AG04449 (cell line): ENCODE data around the gene CDC42BPB.

Experiments used
- CTCF ChIA-PET: fragments of 350-600 bp; formaldehyde crosslinking; extraction: SDS; loops from one replicate; lab custom pipeline; 2021; ENCODE audit warnings: antibody characterized with exemption; lab: Yijun Ruan, JAX
- POLR2A ChIA-PET: fragments of 400-600, 350-600 bp; formaldehyde crosslinking; extraction: SDS; loops from one replicate; lab custom pipeline; 2020; ENCODE audit warnings: antibody characterized with exemption, inconsistent platforms; lab: Yijun Ruan, JAX
- DNase-seq: peaks from one replicate; pipeline ENCODE4 v3.0.0-alpha.2; 2010; ENCODE audit warnings: low read depth, low spot score
- H3K4me3 ChIP-seq: 2 replicates; pipeline ENCODE4 v1.5.1; 2011; ENCODE audit warnings: low read depth, mild to moderate bottlenecking, control low read depth, low read length
- TF ChIP-seq, protein P1 (sequence below): IDR thresholded peaks from one replicate; pipeline ENCODE4 v1.5.1; 2011; ENCODE audit warnings: mild to moderate bottlenecking, moderate library complexity, low read length, control low read depth, inconsistent platforms; ENCODE audit not compliant: insufficient read depth; ENCODE audit errors: missing control alignments

CDC42BPB gene

DNA sequence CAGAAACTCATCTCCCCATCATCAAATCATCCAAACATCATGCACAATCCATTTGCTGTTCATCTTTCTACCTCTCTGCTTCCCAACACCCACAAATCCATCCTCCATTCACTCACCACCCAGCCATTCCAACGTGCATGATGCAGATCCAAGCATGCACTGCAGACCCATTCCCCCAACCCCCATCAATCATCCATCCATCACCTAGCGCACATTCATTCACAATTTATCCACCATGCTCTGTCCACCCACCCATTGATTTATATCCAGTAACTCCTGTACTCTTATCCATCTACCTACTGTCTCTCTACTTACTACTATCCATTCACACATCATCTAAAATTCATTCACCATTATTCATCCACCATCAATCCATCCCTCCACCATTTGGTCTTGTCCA lies 138.9 kb downstream of the CDC42BPB start:
- DNase-seq = no peak
- ChIA-PET POLR2A (no interaction called here), CTCF (interaction anchor here (1.0 to 5.5 kb wide), 5 partner anchors 23 to 229 kb away, joined by 3 to 62 read pairs (median 7); no protein-coding TSS in a partner anchor)
- TF ChIP-seq, protein P1, sequence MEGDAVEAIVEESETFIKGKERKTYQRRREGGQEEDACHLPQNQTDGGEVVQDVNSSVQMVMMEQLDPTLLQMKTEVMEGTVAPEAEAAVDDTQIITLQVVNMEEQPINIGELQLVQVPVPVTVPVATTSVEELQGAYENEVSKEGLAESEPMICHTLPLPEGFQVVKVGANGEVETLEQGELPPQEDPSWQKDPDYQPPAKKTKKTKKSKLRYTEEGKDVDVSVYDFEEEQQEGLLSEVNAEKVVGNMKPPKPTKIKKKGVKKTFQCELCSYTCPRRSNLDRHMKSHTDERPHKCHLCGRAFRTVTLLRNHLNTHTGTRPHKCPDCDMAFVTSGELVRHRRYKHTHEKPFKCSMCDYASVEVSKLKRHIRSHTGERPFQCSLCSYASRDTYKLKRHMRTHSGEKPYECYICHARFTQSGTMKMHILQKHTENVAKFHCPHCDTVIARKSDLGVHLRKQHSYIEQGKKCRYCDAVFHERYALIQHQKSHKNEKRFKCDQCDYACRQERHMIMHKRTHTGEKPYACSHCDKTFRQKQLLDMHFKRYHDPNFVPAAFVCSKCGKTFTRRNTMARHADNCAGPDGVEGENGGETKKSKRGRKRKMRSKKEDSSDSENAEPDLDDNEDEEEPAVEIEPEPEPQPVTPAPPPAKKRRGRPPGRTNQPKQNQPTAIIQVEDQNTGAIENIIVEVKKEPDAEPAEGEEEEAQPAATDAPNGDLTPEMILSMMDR = no peak
- no peak overlapping the region for H3K4me3 ChIP-seq

DNA sequence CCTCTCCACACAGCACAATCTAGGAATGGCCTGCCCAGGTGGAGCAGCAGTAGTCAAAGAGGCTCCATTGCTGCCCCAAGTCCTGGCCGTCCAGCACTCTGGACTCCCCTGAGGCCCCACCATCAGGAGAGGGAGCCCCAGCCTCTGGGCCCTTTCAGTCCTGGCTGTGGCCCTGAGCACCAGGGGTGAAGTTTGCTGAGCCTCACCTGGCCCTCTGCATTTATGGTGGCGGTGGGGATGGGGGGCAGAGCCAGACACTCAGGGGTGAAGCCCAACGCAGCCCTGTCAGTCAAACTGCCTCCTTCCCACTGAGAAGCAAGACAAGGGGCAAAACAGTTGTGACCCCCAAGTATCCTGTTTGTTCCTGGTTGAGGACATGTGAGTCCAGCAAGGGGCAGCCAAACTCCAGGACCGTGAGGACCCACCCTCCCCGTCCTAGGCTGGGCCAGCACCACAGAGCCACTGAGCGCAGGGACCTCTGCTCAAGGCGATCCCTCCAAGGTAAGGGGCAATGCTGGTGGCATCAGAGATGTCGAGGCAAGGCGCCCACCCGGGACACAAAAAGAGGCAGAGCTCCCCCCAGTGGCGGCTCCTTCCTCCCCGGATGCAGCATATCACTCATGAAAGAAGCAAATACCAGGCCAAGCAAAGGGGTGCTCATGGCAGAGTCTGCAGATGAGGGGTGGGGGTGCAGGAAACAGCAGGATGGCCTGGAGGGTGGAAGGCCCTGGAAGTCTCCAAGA lies 139.7 kb downstream of the CDC42BPB start:
- POLR2A ChIA-PET = no interaction called here
- CTCF ChIA-PET = interaction anchor here (0.8 to 5.5 kb wide), 6 partner anchors 23 to 228 kb away, joined by 3 to 62 read pairs (median 6); no protein-coding TSS in a partner anchor
- TF ChIP-seq, protein P1 = peak; percentile 74
- DNase-seq = no peak
- H3K4me3 ChIP-seq = no peak overlapping the region

DNA sequence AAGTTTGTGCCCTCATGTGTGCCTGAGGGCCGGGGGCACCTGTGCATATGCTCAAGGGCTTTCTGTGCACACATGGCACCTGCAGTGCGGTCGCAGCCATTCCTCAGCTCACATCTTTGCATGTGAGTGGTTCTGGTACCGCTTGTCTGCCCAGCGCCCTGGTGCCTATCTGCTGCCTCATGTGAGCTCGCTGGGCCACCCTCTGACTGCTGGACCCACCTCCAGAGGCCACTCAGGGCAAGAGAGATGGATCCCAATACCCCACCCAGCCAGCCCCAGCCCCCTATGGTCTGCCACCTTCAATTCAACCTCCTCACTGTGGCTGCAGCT lies 140.3 kb downstream of the CDC42BPB start:
- TF ChIP-seq, protein P1 = no peak
- DNase-seq = no peak
- ChIA-PET CTCF (interaction anchor here (2.2 to 5.5 kb wide), 2 partner anchors 22 to 222 kb away, joined by 9 to 62 read pairs; no protein-coding TSS in a partner anchor), POLR2A (no interaction called here)
- H3K4me3 ChIP-seq = no peak overlapping the region

DNA sequence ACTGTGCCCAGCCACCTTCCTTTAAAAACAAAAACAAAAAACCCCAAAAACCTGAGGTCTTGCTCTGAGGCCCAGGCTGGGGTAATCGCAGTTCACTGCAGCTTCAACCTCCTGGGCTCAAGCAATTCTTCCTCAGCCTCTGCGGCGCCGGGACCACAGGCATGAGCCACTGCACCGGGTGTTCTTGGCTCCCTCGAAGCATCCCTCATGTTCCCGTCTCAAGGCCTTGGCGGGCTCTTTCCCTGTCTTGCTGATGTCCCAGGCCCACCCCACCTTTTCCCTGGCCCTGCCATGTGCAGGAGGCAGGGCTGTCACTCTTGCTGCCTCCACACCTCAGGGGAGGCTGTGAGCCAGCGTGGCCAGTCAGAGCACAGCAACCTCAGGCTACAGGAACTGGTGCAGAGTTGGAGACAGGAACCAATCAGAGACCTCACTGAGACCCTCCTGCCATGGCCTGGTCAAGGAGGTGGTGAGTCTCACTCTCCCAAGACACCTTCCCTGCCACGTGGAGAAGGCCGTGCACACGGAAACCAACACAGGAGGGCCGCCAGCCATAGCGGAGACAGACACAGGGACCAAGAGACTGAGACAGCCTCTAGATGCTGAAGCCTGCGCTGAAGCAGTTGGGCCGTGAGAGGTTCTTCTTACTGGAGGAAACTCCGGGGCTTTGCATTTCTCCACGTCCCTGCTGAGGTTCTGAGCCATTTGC lies 140.8 kb downstream of the CDC42BPB start:
- POLR2A ChIA-PET = no interaction called here
- no peak for DNase-seq
- H3K4me3 ChIP-seq = no peak overlapping the region
- TF ChIP-seq, protein P1 = no peak
- CTCF ChIA-PET = interaction anchor here (1.0 to 5.5 kb wide), 4 partner anchors 9 to 222 kb away, joined by 3 to 62 read pairs (median 8); no protein-coding TSS in a partner anchor

DNA sequence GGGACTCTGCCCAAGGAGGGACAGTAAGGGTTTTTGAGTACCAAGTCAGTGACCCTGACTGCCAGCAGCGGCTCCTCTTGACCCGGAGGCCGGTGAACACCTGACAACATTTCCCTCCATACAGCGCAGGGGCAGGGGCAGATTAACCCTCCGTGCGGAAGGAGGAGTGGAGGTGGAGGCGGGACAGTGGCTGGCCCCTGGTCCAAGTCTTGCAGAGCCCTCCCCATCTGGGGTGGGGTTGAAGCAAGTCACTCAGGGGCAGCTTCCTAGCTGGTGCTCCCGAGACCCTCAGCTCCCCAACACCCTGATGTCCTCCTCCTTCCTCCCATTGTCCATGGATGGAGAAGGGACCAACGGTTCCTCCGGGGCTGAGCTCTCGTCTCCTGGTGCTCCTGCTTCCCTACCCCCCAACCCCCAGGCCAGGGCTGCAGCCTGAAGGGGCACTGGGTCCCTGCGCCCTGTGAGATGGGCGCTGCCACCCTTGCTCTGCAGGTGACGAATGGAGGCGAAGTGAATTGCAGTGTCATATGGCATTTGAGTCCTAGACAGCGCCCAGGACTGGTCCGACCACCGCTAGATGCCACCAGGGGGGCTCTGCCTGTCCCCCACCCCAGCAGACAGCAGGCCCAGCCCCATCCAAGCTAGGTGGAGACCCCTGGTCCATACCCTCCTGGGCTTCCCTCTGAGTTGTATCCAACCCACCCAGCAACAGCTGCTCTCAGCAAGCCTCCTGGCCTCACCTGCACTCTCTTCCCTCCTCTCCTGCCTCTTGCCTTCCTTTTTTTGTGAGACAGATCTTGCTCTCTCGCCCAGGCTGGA lies 141.8 kb downstream of the CDC42BPB start:
- TF ChIP-seq, protein P1 = no peak
- H3K4me3 ChIP-seq = no peak overlapping the region
- CTCF ChIA-PET = interaction anchor here (1.0 to 5.5 kb wide), 4 partner anchors 10 to 221 kb away, joined by 3 to 62 read pairs (median 6); no protein-coding TSS in a partner anchor
- POLR2A ChIA-PET = no interaction called here
- no peak for DNase-seq
